ENCODE data around the gene USP5. TPM values are rescaled to one million over a fixed set of nuclear protein-coding genes. Genes with fewer than 3 reads are reported as not detected.

The USP5 gene
- total RNA-seq, 4 donors from 2014 or later = 50.6 to 60.0 (median 54.0) TPM

- H3K4me1 ChIP-seq = peaks cover 8 to 26% (median 21%) of the 10 kb centered on the region in 3 donors
- H3K4me3 ChIP-seq = no peak overlapping the region
- 94% methylated on average over 14 of the region's 14 CpGs for WGBS, 2 donors
- TF ChIP-seq POLR2A (IDR thresholded peaks at IDR 0.05) = no peak
- TF ChIP-seq CTCF (IDR thresholded peaks at IDR 0.05) = no peak
- no peak overlapping the region for H3K27ac ChIP-seq
- no peaks in the 10 kb centered on the region for H3K9me3 ChIP-seq
- no peaks in the 10 kb centered on the region for H3K27me3 ChIP-seq
- intact Hi-C loops (cut with DNase I) = no loop called here
- peaks cover 42 to 57% (median 46%) of the 10 kb centered on the region in 3 donors for H3K36me3 ChIP-seq
- DNase-seq = no peak
These were observed 3.4 kb downstream of the USP5 start for GRCh38 chr12:6855322-6855721.

- DNase-seq = no peak
- no peaks in the 10 kb centered on the region for H3K9me3 ChIP-seq
- intact Hi-C loops (cut with DNase I) = no loop called here
- H3K4me1 ChIP-seq = peaks cover 0 to 4% (median 4%) of the 10 kb centered on the region in 3 donors
- H3K36me3 ChIP-seq = peaks cover 55 to 92% (median 73%) of the 10 kb centered on the region in 3 donors
- no peak overlapping the region for H3K27ac ChIP-seq
- no peaks in the 10 kb centered on the region for H3K27me3 ChIP-seq
- 75 to 100% methylated on average over 1 to 2 of the region's 2 CpGs for WGBS, 2 donors
- no peak for TF ChIP-seq CTCF (IDR thresholded peaks at IDR 0.05)
- TF ChIP-seq POLR2A (IDR thresholded peaks at IDR 0.05) = no peak
- no peak overlapping the region for H3K4me3 ChIP-seq
These were observed 6.8 kb downstream of the USP5 start for GRCh38 chr12:6858799-6859198.

GRCh38 chr12:6860116-6860515 is 8.2 kb downstream of the USP5 start:
- intact Hi-C loops (cut with DNase I) = no loop called here

GRCh38 chr12:6860942-6861341 is 9.0 kb downstream of the USP5 start:
- Histone ChIP-seq H3K36me3 (peaks cover 58 to 100% (median 81%) of the 10 kb centered on the region in 3 donors), H3K9me3 (no peaks in the 10 kb centered on the region), H3K27ac (no peak overlapping the region), H3K27me3 (no peaks in the 10 kb centered on the region), H3K4me3 (no peak overlapping the region), H3K4me1 (no peaks in the 10 kb centered on the region)
- 93 to 95% methylated on average over 4 to 6 of the region's 7 CpGs for WGBS, 2 donors
- TF ChIP-seq CTCF (IDR thresholded peaks at IDR 0.05) (no peak), POLR2A (IDR thresholded peaks at IDR 0.05) (no peak)
- DNase-seq = no peak
- intact Hi-C loops (cut with DNase I) = no loop called here

More at GRCh38 chr12:6860116-6860515, 8.2 kb downstream of the USP5 start:
- Histone ChIP-seq H3K27me3 (no peaks in the 10 kb centered on the region), H3K4me1 (no peaks in the 10 kb centered on the region), H3K9me3 (no peaks in the 10 kb centered on the region), H3K36me3 (peaks cover 62 to 100% (median 80%) of the 10 kb centered on the region in 3 donors), H3K27ac (no peak overlapping the region), H3K4me3 (no peak overlapping the region)
- no peak for DNase-seq
- no peak for TF ChIP-seq CTCF (IDR thresholded peaks at IDR 0.05)
- no peak for TF ChIP-seq POLR2A (IDR thresholded peaks at IDR 0.05)
- 96 to 97% methylated on average over 3 to 4 of the region's 9 CpGs for WGBS, 2 donors

- peaks cover 54 to 100% (median 77%) of the 10 kb centered on the region in 3 donors for H3K36me3 ChIP-seq
- intact Hi-C loops (cut with DNase I) = no loop called here
- WGBS, 2 donors = 87 to 88% methylated on average over 9 of the region's 9 CpGs
These were observed 9.4 kb downstream of the USP5 start for GRCh38 chr12:6861391-6861790.

More at GRCh38 chr12:6861391-6861790, 9.4 kb downstream of the USP5 start:
- Histone ChIP-seq H3K9me3 (no peaks in the 10 kb centered on the region), H3K4me3 (no peak overlapping the region), H3K4me1 (peaks cover 0 to 2% (median 0%) of the 10 kb centered on the region in 3 donors), H3K27me3 (no peaks in the 10 kb centered on the region), H3K27ac (no peak overlapping the region)
- TF ChIP-seq POLR2A (IDR thresholded peaks at IDR 0.05) = no peak
- TF ChIP-seq CTCF (IDR thresholded peaks at IDR 0.05) = no peak
- no peak for DNase-seq

Data from esophagus squamous epithelium (tissue), 5 donors.